Measurements from ENCODE around the gene ADGRB2.

Gene ADGRB2

DNA sequence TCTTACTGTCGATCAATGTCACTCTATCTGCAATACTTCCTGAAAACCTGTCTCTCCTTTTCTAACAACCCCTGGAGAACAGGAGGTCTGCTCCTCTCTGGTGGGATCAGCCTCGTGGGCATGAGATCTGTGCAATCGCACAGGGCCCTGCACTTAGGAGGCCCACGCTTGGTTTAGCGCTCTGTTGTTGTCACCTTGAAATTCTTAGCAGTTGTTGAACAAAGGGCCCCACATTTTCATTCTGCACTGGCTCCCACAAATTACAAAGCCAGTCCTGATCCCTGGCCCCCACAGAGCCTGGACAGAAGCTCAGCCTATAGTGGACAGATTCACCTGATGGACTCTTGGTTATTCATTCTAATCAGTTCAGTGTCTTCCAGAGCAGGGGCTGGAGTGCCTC is 33.1 kb upstream of the ADGRB2 start:
- Histone ChIP-seq H3K4me1 (ENCODE audit: insufficient read depth, low read length) (peaks cover 1% of the 10 kb centered on the region), H3K4me2 (ENCODE audit: insufficient read depth, low read length) (no peak overlapping the region), H3K36me3 (ENCODE audit: insufficient read depth, low read length) (no peaks in the 10 kb centered on the region), H4K20me1 (ENCODE audit: insufficient read depth, low read length) (no peaks in the 10 kb centered on the region), H3K4me3 (ENCODE audit: low read depth in 1 of 2, low read length in 2 of 2) (no peak overlapping the region), H3K79me2 (ENCODE audit: insufficient read depth, low read length) (no peaks in the 10 kb centered on the region), H3K27me3 (ENCODE audit: insufficient read depth, low read length, poor library complexity) (no peaks in the 10 kb centered on the region), H3K9me3 (ENCODE audit: insufficient read depth, low read length, severe bottlenecking) (no peaks in the 10 kb centered on the region), H2AFZ (ENCODE audit: low read depth, low read length) (no peak overlapping the region), H3K9ac (ENCODE audit: low read depth, low read length) (no peak overlapping the region), H3K27ac (ENCODE audit: low read length) (no peak overlapping the region)
- DNase-seq (no peak), ATAC-seq (ENCODE audit: insufficient read depth, low read depth) (no peak)
- no peak for TF ChIP-seq EZH2 (IDR thresholded peaks at IDR 0.05; ENCODE audit: borderline replicate concordance, low read depth, low read length, severe bottlenecking)
- TF ChIP-seq, protein P1, sequence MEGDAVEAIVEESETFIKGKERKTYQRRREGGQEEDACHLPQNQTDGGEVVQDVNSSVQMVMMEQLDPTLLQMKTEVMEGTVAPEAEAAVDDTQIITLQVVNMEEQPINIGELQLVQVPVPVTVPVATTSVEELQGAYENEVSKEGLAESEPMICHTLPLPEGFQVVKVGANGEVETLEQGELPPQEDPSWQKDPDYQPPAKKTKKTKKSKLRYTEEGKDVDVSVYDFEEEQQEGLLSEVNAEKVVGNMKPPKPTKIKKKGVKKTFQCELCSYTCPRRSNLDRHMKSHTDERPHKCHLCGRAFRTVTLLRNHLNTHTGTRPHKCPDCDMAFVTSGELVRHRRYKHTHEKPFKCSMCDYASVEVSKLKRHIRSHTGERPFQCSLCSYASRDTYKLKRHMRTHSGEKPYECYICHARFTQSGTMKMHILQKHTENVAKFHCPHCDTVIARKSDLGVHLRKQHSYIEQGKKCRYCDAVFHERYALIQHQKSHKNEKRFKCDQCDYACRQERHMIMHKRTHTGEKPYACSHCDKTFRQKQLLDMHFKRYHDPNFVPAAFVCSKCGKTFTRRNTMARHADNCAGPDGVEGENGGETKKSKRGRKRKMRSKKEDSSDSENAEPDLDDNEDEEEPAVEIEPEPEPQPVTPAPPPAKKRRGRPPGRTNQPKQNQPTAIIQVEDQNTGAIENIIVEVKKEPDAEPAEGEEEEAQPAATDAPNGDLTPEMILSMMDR (IDR thresholded peaks at IDR 0.05; ENCODE audit: borderline replicate concordance, extremely low read depth, low read length, poor library complexity, severe bottlenecking) = no peak

DNA sequence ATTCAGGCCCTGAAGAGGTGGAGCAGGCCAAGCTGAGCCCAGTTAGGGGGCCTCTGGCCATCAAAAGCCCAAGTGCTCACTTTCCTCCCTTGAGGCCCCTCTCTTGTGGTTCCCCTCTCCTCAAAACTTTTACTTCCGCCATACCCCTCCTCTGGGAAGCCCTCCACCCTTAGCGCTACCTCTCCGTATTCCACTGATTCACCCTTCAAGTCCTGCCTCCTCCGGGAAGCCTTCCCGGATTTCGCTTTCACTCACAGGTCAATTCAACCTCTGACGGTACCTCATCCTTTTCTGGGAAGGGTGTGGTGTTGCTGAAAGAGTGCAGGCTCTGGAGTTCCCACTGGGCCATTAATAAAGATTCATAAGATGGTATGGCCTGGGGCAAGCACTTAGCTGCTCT is 32.6 kb upstream of the ADGRB2 start:
- H3K9me3 ChIP-seq (ENCODE audit: insufficient read depth, low read length, severe bottlenecking) = no peaks in the 10 kb centered on the region
- no peaks in the 10 kb centered on the region for H3K79me2 ChIP-seq (ENCODE audit: insufficient read depth, low read length)
- no peaks in the 10 kb centered on the region for H3K27me3 ChIP-seq (ENCODE audit: insufficient read depth, low read length, poor library complexity)
- no peaks in the 10 kb centered on the region; the same call in 1 of the 2 replicates for H3K4me1 ChIP-seq (ENCODE audit: insufficient read depth, low read length)
- no peak overlapping the region for H3K9ac ChIP-seq (ENCODE audit: low read depth, low read length)
- H4K20me1 ChIP-seq (ENCODE audit: insufficient read depth, low read length) = no peaks in the 10 kb centered on the region
- ATAC-seq (ENCODE audit: insufficient read depth, low read depth) (no peak), DNase-seq (no peak)
- H3K4me3 ChIP-seq (ENCODE audit: low read depth in 1 of 2, low read length in 2 of 2) = no peak overlapping the region
- no peak overlapping the region for H3K27ac ChIP-seq (ENCODE audit: low read length)
- H2AFZ ChIP-seq (ENCODE audit: low read depth, low read length) = no peak overlapping the region
- H3K4me2 ChIP-seq (ENCODE audit: insufficient read depth, low read length) = no peak overlapping the region
- no peaks in the 10 kb centered on the region for H3K36me3 ChIP-seq (ENCODE audit: insufficient read depth, low read length)
- TF ChIP-seq, protein P1 (IDR thresholded peaks at IDR 0.05; ENCODE audit: borderline replicate concordance, extremely low read depth, low read length, poor library complexity, severe bottlenecking) = no peak
- TF ChIP-seq EZH2 (IDR thresholded peaks at IDR 0.05; ENCODE audit: borderline replicate concordance, low read depth, low read length, severe bottlenecking) = no peak

DNA sequence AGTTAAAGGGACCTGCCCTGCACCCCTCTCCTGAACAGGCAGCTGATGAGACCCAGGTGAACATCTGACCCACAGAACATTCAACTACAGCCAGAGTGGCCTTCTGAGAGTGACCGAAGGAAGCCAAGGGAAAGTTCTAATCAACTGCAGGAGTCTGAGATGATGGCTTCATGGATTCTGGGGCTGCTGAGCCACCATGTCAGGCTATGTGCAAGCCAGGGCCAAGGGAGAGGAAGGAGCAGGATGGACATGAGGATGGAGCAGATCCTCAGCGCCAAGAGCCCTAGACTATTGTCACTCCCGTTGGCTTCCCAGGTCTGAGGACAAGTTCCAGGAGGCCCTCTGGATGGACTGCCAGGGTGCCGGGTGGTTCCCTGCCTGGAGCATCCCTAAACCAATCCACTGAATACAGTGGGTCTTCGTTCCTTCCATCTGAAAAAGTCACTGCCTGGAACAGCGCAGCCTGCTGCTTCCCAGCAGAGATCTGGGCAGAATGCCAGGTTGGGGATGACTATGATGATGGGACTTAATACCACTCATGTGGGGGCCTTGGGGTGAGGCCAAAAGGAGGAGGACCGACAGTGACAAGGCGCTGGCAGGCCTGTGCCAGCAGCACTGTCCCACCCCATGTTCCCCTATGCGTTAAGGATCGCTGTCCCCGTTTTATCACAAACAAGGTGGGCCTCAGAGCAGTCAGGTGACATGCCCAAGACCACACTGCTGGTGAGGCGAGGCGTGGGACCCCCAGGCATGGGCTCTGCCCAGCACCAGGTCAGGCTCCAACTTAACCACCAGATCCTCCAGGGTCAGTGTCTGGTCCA is 31.9 kb upstream of the ADGRB2 start:
- H3K79me2 ChIP-seq (ENCODE audit: insufficient read depth, low read length) = no peaks in the 10 kb centered on the region
- no peaks in the 10 kb centered on the region for H3K27me3 ChIP-seq (ENCODE audit: insufficient read depth, low read length, poor library complexity)
- DNase-seq = no peak
- no peak for TF ChIP-seq EZH2 (IDR thresholded peaks at IDR 0.05; ENCODE audit: borderline replicate concordance, low read depth, low read length, severe bottlenecking)
- TF ChIP-seq, protein P1 (IDR thresholded peaks at IDR 0.05; ENCODE audit: borderline replicate concordance, extremely low read depth, low read length, poor library complexity, severe bottlenecking) = no peak
- H3K27ac ChIP-seq (ENCODE audit: low read length) = no peak overlapping the region
- H3K9me3 ChIP-seq (ENCODE audit: insufficient read depth, low read length, severe bottlenecking) = no peaks in the 10 kb centered on the region
- H3K4me1 ChIP-seq (ENCODE audit: insufficient read depth, low read length) = no peaks in the 10 kb centered on the region; the same call in 1 of the 2 replicates
- no peak overlapping the region for H3K9ac ChIP-seq (ENCODE audit: low read depth, low read length)
- no peak overlapping the region for H3K4me2 ChIP-seq (ENCODE audit: insufficient read depth, low read length)
- no peaks in the 10 kb centered on the region for H4K20me1 ChIP-seq (ENCODE audit: insufficient read depth, low read length)
- ATAC-seq (ENCODE audit: insufficient read depth, low read depth) = no peak
- no peak overlapping the region for H2AFZ ChIP-seq (ENCODE audit: low read depth, low read length)
- H3K36me3 ChIP-seq (ENCODE audit: insufficient read depth, low read length) = no peaks in the 10 kb centered on the region
- no peak overlapping the region for H3K4me3 ChIP-seq (ENCODE audit: low read depth in 1 of 2, low read length in 2 of 2)

All from DND-41 (cell line).